ENCODE data around the gene TPP2.

DNA sequence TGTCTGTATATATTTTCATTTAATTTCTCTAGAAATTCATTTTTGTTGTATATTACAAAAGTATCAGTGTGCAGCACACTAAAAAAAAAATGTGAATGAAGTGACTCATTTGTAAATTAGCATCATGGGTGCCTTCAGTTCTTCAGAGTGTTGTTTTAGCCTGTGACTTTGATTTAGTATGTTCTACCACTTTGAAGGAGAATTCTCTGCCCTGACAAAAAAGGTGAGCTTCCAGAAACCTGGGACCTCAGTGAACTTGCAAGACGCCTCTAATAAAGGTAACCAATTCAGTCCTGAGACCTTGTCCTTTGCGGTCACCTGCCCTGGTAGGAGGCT is 95.7 kb downstream of the TPP2 start:
- TF ChIP-seq, protein P1, sequence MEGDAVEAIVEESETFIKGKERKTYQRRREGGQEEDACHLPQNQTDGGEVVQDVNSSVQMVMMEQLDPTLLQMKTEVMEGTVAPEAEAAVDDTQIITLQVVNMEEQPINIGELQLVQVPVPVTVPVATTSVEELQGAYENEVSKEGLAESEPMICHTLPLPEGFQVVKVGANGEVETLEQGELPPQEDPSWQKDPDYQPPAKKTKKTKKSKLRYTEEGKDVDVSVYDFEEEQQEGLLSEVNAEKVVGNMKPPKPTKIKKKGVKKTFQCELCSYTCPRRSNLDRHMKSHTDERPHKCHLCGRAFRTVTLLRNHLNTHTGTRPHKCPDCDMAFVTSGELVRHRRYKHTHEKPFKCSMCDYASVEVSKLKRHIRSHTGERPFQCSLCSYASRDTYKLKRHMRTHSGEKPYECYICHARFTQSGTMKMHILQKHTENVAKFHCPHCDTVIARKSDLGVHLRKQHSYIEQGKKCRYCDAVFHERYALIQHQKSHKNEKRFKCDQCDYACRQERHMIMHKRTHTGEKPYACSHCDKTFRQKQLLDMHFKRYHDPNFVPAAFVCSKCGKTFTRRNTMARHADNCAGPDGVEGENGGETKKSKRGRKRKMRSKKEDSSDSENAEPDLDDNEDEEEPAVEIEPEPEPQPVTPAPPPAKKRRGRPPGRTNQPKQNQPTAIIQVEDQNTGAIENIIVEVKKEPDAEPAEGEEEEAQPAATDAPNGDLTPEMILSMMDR (IDR thresholded peaks at IDR 0.05 in 4 of 5, conservative IDR thresholded peaks at IDR 0.05 in 1 of 5) = no peak
- TF ChIP-seq POLR2A (IDR thresholded peaks at IDR 0.05) = no peak
